Vagina (tissue), 2 donors: Measurements from ENCODE around the gene CD79B.

Source experiments
- POLR2A ChIP-seq, 2 donors: fragments of 450-650 bp; IDR thresholded peaks; one replicate each; pipeline ENCODE4 v1.6.1; 2017; ENCODE audit warnings: antibody characterized with exemption in 2 of 2, mild to moderate bottlenecking in 2 of 2, moderate library complexity in 2 of 2
- POLR2AphosphoS5 ChIP-seq, 2 donors: sonication (generic); formaldehyde crosslinking; IDR thresholded peaks; one replicate each; pipeline ENCODE4 v1.9.0; 2017; ENCODE audit warnings: antibody characterized with exemption in 2 of 2, mild to moderate bottlenecking in 2 of 2, low read depth in 1 of 2; ENCODE audit not compliant: insufficient read depth in 1 of 2
- TF ChIP-seq, protein P1 (sequence below), 3 experiments: fragments of 450-650 bp in 2 of 3; fragments of 200-600 bp in 1 of 3; sonication (generic) in 1 of 3; IDR thresholded peaks; one replicate each; pipeline ENCODE4 v1.5.1; 2017 to 2019; ENCODE audit warnings: antibody characterized with exemption in 3 of 3, mild to moderate bottlenecking in 2 of 3, moderate library complexity in 2 of 3

DNA sequence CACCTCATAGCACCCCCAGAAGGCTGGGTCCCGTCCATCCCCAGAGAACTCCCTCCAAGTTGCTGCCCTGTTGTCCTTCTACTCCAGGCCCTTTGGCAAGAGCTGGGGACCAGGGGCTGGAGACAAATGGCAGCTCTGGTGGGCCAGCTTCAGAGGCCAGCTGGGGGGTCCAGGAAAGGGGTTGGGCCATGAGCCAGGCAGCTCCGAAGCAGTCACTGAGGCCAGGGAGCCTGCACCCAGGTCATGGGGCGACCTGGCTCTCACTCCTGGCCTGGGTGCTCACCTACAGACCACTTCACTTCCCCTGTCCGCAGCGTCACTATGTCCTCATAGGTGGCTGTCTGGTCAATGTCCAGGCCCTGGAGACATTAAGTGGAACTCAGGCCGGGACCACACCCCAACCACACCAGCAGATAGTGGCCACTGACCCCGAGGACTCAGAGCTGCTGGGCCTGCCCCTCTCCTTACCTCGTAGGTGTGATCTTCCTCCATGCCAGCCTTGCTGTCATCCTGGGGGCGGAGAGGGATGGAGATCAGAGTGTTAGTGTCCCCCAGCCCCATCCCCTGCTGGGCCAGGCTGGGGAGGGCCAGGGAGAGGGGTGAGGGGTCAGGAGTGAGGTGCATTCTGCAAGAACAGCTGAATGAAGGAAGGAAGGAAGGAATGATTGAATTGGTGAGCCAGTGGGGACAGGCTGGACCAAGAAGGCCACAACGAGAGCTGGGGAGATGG, 3.0 kb downstream of the CD79B start:
- TF ChIP-seq, protein P1, sequence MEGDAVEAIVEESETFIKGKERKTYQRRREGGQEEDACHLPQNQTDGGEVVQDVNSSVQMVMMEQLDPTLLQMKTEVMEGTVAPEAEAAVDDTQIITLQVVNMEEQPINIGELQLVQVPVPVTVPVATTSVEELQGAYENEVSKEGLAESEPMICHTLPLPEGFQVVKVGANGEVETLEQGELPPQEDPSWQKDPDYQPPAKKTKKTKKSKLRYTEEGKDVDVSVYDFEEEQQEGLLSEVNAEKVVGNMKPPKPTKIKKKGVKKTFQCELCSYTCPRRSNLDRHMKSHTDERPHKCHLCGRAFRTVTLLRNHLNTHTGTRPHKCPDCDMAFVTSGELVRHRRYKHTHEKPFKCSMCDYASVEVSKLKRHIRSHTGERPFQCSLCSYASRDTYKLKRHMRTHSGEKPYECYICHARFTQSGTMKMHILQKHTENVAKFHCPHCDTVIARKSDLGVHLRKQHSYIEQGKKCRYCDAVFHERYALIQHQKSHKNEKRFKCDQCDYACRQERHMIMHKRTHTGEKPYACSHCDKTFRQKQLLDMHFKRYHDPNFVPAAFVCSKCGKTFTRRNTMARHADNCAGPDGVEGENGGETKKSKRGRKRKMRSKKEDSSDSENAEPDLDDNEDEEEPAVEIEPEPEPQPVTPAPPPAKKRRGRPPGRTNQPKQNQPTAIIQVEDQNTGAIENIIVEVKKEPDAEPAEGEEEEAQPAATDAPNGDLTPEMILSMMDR (IDR thresholded peaks at IDR 0.05) = no peak
- no peak for TF ChIP-seq POLR2A (IDR thresholded peaks at IDR 0.05)
- TF ChIP-seq POLR2AphosphoS5 (IDR thresholded peaks at IDR 0.05; ENCODE audit: insufficient read depth in 1 of 2, low read depth in 1 of 2) = no peak
